Lower leg skin (tissue), 3 donors: ENCODE data around the gene GPR87.

Experiments
- CTCF ChIP-seq, 3 donors: fragments of 450-650 bp; IDR thresholded peaks; one replicate each; pipeline ENCODE4 v1.5.1; 2016; ENCODE audit warnings: antibody characterized with exemption in 3 of 3, mild to moderate bottlenecking in 3 of 3, moderate library complexity in 2 of 3
- POLR2A ChIP-seq, 2 donors: fragments of 450-650 bp; IDR thresholded peaks; one replicate each; pipeline ENCODE4 v1.6.1; 2016 to 2017; ENCODE audit warnings: antibody characterized with exemption in 2 of 2, mild to moderate bottlenecking in 1 of 2, moderate library complexity in 1 of 2

GRCh38 chr3:151299006-151299405 is 17.6 kb downstream of the GPR87 start:
- TF ChIP-seq POLR2A (IDR thresholded peaks at IDR 0.05) = no peak
- no peak for TF ChIP-seq CTCF (IDR thresholded peaks at IDR 0.05)
